A673 (cell line): Measurements from ENCODE around the gene ISCU. TPM values are rescaled to one million over a fixed set of nuclear protein-coding genes. Genes with fewer than 3 reads are reported as not detected.
A peak's percentile ranks its signal among the peaks of the same experiment; 100 is the strongest.

Source experiments
- BruUV-seq: library from RNA; stranded (reverse); fragments of 400-500 nt; replicated peaks from 2 replicates; lab custom pipeline; 2021; lab: Mats Ljungman, UMichigan
- CTCF ChIA-PET: fragments of 300-600 bp; sonication (Branson Sonifier 250); formaldehyde crosslinking; loops from one replicate; lab custom pipeline; 2022; ENCODE audit warnings: antibody characterized with exemption; lab: Charles Lee
- POLR2A ChIA-PET: fragments of 300-600 bp; sonication (Branson Sonifier 250); formaldehyde crosslinking; loops from one replicate; lab custom pipeline; 2022; ENCODE audit warnings: antibody characterized with exemption; ENCODE audit not compliant: low non-redundant PET; lab: Charles Lee
- DNase-seq: peaks from one replicate; pipeline ENCODE4 v3.0.0-alpha.2; 2015; ENCODE audit warnings: low spot score
- H3K27ac ChIP-seq: fragments of 200-600 bp; sonication (generic); 2 replicates; pipeline ENCODE4 v1.5.1; 2016; ENCODE audit warnings: mixed run types, low read depth, mild to moderate bottlenecking, mixed read lengths, antibody characterized with exemption, low read length; ENCODE audit not compliant: poor library complexity, severe bottlenecking
- H3K27me3 ChIP-seq: fragments of 200-600 bp; sonication (generic); replicated peaks from 2 replicates; pipeline ENCODE4 v1.6.1; 2017; ENCODE audit warnings: mixed run types, low read depth, mild to moderate bottlenecking, mixed read lengths, antibody characterized with exemption, low read length; ENCODE audit not compliant: insufficient read depth, poor library complexity
- H3K36me3 ChIP-seq: fragments of 200-600 bp; sonication (generic); 2 replicates; pipeline ENCODE4 v1.6.1; 2016; ENCODE audit warnings: mixed run types, mild to moderate bottlenecking, mixed read lengths, antibody characterized with exemption, low read length; ENCODE audit not compliant: insufficient read depth, poor library complexity, severe bottlenecking
- H3K4me1 ChIP-seq: fragments of 200-600 bp; sonication (generic); 2 replicates; pipeline ENCODE4 v1.6.1; 2017; ENCODE audit warnings: mixed run types, mild to moderate bottlenecking, mixed read lengths, antibody characterized with exemption, low read length; ENCODE audit not compliant: insufficient read depth, poor library complexity, severe bottlenecking
- H3K4me3 ChIP-seq: fragments of 200-600 bp; sonication (generic); 2 replicates; pipeline ENCODE4 v1.5.1; 2016; ENCODE audit warnings: low read depth, mixed run types, mild to moderate bottlenecking, mixed read lengths, low read length; ENCODE audit not compliant: poor library complexity, severe bottlenecking
- H3K9me3 ChIP-seq: fragments of 200-600 bp; sonication (generic); 2 replicates; pipeline ENCODE4 v1.6.1; 2016; ENCODE audit warnings: mixed run types, low read depth, mild to moderate bottlenecking, mixed read lengths, antibody characterized with exemption, low read length; ENCODE audit not compliant: poor library complexity, severe bottlenecking
- CTCF ChIP-seq: fragments of 300-800, 200-600 bp; sonication (generic); conservative IDR thresholded peaks from 2 replicates; pipeline ENCODE4 v1.5.1; 2017; ENCODE audit warnings: low read depth, mild to moderate bottlenecking, antibody characterized with exemption, low read length, moderate library complexity, mixed read lengths
- EZH2 ChIP-seq: fragments of 200-600 bp; sonication (generic); IDR thresholded peaks from 2 replicates; pipeline ENCODE4 v1.6.1; 2017; ENCODE audit warnings: borderline replicate concordance, low read depth, mild to moderate bottlenecking, mixed read lengths, antibody characterized with exemption, low read length; ENCODE audit not compliant: poor library complexity, severe bottlenecking
- intact Hi-C: fragments of 100-400 bp; cut with micrococcal nuclease; formaldehyde crosslinking; loops from one replicate; pipeline ENCODE4 v1.10.0; 2022; ENCODE audit not compliant: unreplicated experiment
- total RNA-seq: library from RNA; stranded (reverse); gene quantifications from 2 replicates; pipeline ENCODE4 v1.2.3, GENCODE V29; 2021

Gene ISCU
- total RNA-seq, 1 experiment from 2014 or later = 73.4 TPM

DNA sequence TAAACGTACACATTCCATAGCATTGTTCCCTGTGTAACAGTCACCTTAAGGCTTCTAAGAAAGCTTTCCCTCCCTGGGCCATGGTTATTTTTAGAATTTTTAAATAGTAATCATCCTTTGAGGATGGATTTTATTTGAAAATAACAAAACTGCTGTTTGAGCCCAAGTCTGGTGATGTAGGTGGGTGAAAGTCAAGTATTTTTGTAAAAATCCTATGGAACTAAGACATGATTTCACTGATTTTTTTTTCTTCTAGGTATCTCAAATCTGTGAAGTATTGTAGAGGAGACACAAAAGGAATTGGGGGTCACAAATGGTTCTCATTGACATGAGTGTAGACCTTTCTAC is 1.4 kb downstream of the ISCU start:
- H3K9me3 ChIP-seq = no peaks in the 10 kb centered on the region
- no peak for TF ChIP-seq CTCF
- TF ChIP-seq EZH2 = no peak
- no TSS peak for BruUV-seq
- H3K36me3 ChIP-seq = peaks cover 43% of the 10 kb centered on the region
- intact Hi-C loops = loop anchor here (1.0 to 10.0 kb wide), 6 partner anchors 55 to 533 kb away; partner anchors contain the start of genes CORO1C and UNG
- ChIA-PET CTCF (no interaction called here), POLR2A (no interaction called here)
- H3K27ac ChIP-seq = peak overlapping the region; percentile 97
- DNase-seq = no peak
- no peaks in the 10 kb centered on the region for H3K27me3 ChIP-seq
- peaks cover 46% of the 10 kb centered on the region for H3K4me1 ChIP-seq
- H3K4me3 ChIP-seq = peak overlapping the region; percentile 79

- no TSS peak for BruUV-seq
- no peaks in the 10 kb centered on the region for H3K27me3 ChIP-seq
- peak overlapping the region; percentile 13 for H3K27ac ChIP-seq
- ChIA-PET CTCF (no interaction called here), POLR2A (no interaction called here)
- H3K4me3 ChIP-seq = no peak overlapping the region
- no peaks in the 10 kb centered on the region for H3K9me3 ChIP-seq
- peaks cover 52% of the 10 kb centered on the region for H3K36me3 ChIP-seq
- no peak for DNase-seq
- TF ChIP-seq CTCF (no peak), EZH2 (no peak)
- H3K4me1 ChIP-seq = peaks cover 41% of the 10 kb centered on the region
- intact Hi-C loops = loop anchor here (5.0 to 10.0 kb wide), 3 partner anchors 170 to 388 kb away; partner anchors contain the start of gene CORO1C
Observed at GRCh38 chr12:108564724-108565123, 2.3 kb downstream of the ISCU start.

GRCh38 chr12:108565146-108565545 is 2.8 kb downstream of the ISCU start:
- ChIA-PET POLR2A (no interaction called here), CTCF (no interaction called here)
- Histone ChIP-seq H3K36me3 (peaks cover 52% of the 10 kb centered on the region), H3K4me3 (no peak overlapping the region), H3K4me1 (peaks cover 40% of the 10 kb centered on the region), H3K27me3 (no peaks in the 10 kb centered on the region), H3K27ac (peak overlapping the region; percentile 13), H3K9me3 (no peaks in the 10 kb centered on the region)
- no peak for DNase-seq
- TF ChIP-seq CTCF (no peak), EZH2 (no peak)
- BruUV-seq = no TSS peak
- intact Hi-C loops = loop anchor here (10.0 kb wide), 1 partner anchor 170 kb away; the partner anchor contains the start of gene CORO1C
